ENCODE data around the gene GJA1.
A peak's percentile ranks its signal among the peaks of the same experiment; 100 is the strongest.
"Not testable (repeated sequence)": the region's sequence is repeated elsewhere in the genome, so short reads cannot be mapped to it uniquely, and the experiment has no call there.

Gene GJA1

GRCh38 chr6:121435444-121436069 lies at the start of gene GJA1:
Gene GJA1 (plus strand): TSS chr6:121435646. CDS start chr6:121446848, 11,202 bp downstream.
- no peak for DNase-seq

- DNase-seq: not testable (repeated sequence)
These were observed 48.9 kb upstream of the GJA1 start for GRCh38 chr6:121386551-121386950.

GRCh38 chr6:121389419-121389818 lies 46.0 kb upstream of the GJA1 start:
- DNase-seq: no peak

GRCh38 chr6:121393731-121394505 lies 41.5 kb upstream of the GJA1 start:
- DNase-seq: no peak

- no peak for DNase-seq
These were observed 39.7 kb upstream of the GJA1 start for GRCh38 chr6:121395736-121396135.

- DNase-seq: not testable (repeated sequence)
These were observed 38.3 kb upstream of the GJA1 start for GRCh38 chr6:121397188-121397587.

GRCh38 chr6:121398127-121398526 lies 37.3 kb upstream of the GJA1 start:
- DNase-seq: no peak

- no peak for DNase-seq
These were observed 35.5 kb upstream of the GJA1 start for GRCh38 chr6:121399966-121400365.

- no peak for DNase-seq
These were observed 31.5 kb upstream of the GJA1 start for GRCh38 chr6:121403964-121404363.

GRCh38 chr6:121405306-121405705 lies 30.1 kb upstream of the GJA1 start:
- DNase-seq: no peak

- no peak for DNase-seq
These were observed 27.1 kb upstream of the GJA1 start for GRCh38 chr6:121408321-121408720.

GRCh38 chr6:121413879-121414278 lies 21.6 kb upstream of the GJA1 start:
- no peak for DNase-seq

- DNase-seq: no peak
These were observed 17.1 kb upstream of the GJA1 start for GRCh38 chr6:121418346-121418745.

GRCh38 chr6:121426686-121427085 lies 8.8 kb upstream of the GJA1 start:
- DNase-seq: no peak

GRCh38 chr6:121428872-121429756 lies 6.3 kb upstream of the GJA1 start:
- DNase-seq: no peak

GRCh38 chr6:121430514-121431460 lies 4.7 kb upstream of the GJA1 start:
- peak; percentile 10 for DNase-seq

- DNase-seq: not testable (repeated sequence)
These were observed 3.7 kb upstream of the GJA1 start for GRCh38 chr6:121431776-121432175.

GRCh38 chr6:121434037-121434770 lies 1.2 kb upstream of the GJA1 start:
- no peak for DNase-seq

- no peak for DNase-seq
These were observed 920 bp downstream of the GJA1 start for GRCh38 chr6:121436274-121436857.

GRCh38 chr6:121436960-121437850 lies 1.8 kb downstream of the GJA1 start:
- peak; percentile 19 for DNase-seq

Measured in NCI-H1105 (cell line).